Retina (tissue), 1 donor: ENCODE data around the gene TM4SF18.
"Not testable (repeated sequence)": the region's sequence is repeated elsewhere in the genome, so short reads cannot be mapped to it uniquely, and the experiment has no call there.

ENCODE experiments used
- DNase-seq: peaks from one replicate; pipeline ENCODE4 v3.0.0-alpha.2; 2016

Gene TM4SF18

GRCh38 chr3:149333176-149333859 is at the start of gene TM4SF18:
TSS of gene TM4SF18 (minus strand) at chr3:149333636. CDS start at chr3:149333382, 254 bp downstream.
- DNase-seq = no peak

GRCh38 chr3:149382518-149382917 is 49.1 kb upstream of the TM4SF18 start:
- no peak for DNase-seq

- no peak for DNase-seq
Observed at GRCh38 chr3:149382101-149382467, 48.6 kb upstream of the TM4SF18 start.

- no peak for DNase-seq
Observed at GRCh38 chr3:149381173-149382100, 48.0 kb upstream of the TM4SF18 start.

GRCh38 chr3:149380220-149380619 is 46.8 kb upstream of the TM4SF18 start:
- DNase-seq = not testable (repeated sequence)

GRCh38 chr3:149378478-149379309 is 45.3 kb upstream of the TM4SF18 start:
- no peak for DNase-seq

GRCh38 chr3:149377408-149378364 is 44.2 kb upstream of the TM4SF18 start, which contains the start of gene TM4SF1:
TSS of gene TM4SF1 (minus strand) at chr3:149377649. CDS start at chr3:149377547, 102 bp downstream.
- DNase-seq = no peak

GRCh38 chr3:149376718-149377407 is 43.4 kb upstream of the TM4SF18 start:
- no peak for DNase-seq

- DNase-seq = no peak
Observed at GRCh38 chr3:149375501-149376196, 42.2 kb upstream of the TM4SF18 start.

GRCh38 chr3:149374793-149375500 is 41.5 kb upstream of the TM4SF18 start:
- DNase-seq = no peak

GRCh38 chr3:149374391-149374790 is 41.0 kb upstream of the TM4SF18 start:
- DNase-seq = no peak

- no peak for DNase-seq
Observed at GRCh38 chr3:149373235-149374125, 40.0 kb upstream of the TM4SF18 start.

GRCh38 chr3:149371723-149372114 is 38.3 kb upstream of the TM4SF18 start:
- DNase-seq = no peak

- no peak for DNase-seq
Observed at GRCh38 chr3:149371001-149371722, 37.7 kb upstream of the TM4SF18 start.

- no peak for DNase-seq
Observed at GRCh38 chr3:149369991-149370866, 36.8 kb upstream of the TM4SF18 start.

- no peak for DNase-seq
Observed at GRCh38 chr3:149368674-149369497, 35.5 kb upstream of the TM4SF18 start.
